Ishikawa (cell line): Measurements from ENCODE around the gene ANK2.

Source experiments
- CEBPB ChIP-seq: IDR thresholded peaks from 2 replicates; pipeline ENCODE4 v1.6.1; 2012
- CREB1 ChIP-seq: IDR thresholded peaks from 2 replicates; pipeline ENCODE4 v1.6.1; 2012; ENCODE audit warnings: low read depth
- EGR1 ChIP-seq: IDR thresholded peaks from 2 replicates; pipeline ENCODE4 v1.6.1; 2012
- EP300 ChIP-seq: IDR thresholded peaks from 2 replicates; pipeline ENCODE4 v1.6.1; 2012; ENCODE audit warnings: borderline replicate concordance
- FOXM1 ChIP-seq: IDR thresholded peaks from 2 replicates; pipeline ENCODE4 v1.6.1; 2012; ENCODE audit warnings: low read depth, borderline replicate concordance
- NFIC ChIP-seq: IDR thresholded peaks from 2 replicates; pipeline ENCODE4 v1.6.1; 2012
- RAD21 ChIP-seq: IDR thresholded peaks from 2 replicates; pipeline ENCODE4 v1.6.1; 2012; ENCODE audit warnings: low read depth
- TAF1 ChIP-seq: IDR thresholded peaks from 2 replicates; pipeline ENCODE4 v1.6.1; 2012; ENCODE audit warnings: low read depth, mild to moderate bottlenecking
- TCF12 ChIP-seq: IDR thresholded peaks from 2 replicates; pipeline ENCODE4 v1.6.1; 2012; ENCODE audit warnings: low read depth
- TEAD4 ChIP-seq: IDR thresholded peaks from 2 replicates; pipeline ENCODE4 v1.6.1; 2012
- ZBTB7A ChIP-seq: IDR thresholded peaks from 2 replicates; pipeline ENCODE4 v1.6.1; 2012; ENCODE audit warnings: low read depth
- TF ChIP-seq, protein P1 (sequence below): IDR thresholded peaks from 2 replicates; pipeline ENCODE4 v1.6.1; 2012
- TF ChIP-seq, protein P2 (sequence below): IDR thresholded peaks from 2 replicates; pipeline ENCODE4 v1.6.1; 2012; ENCODE audit warnings: low read depth, mild to moderate bottlenecking
- TF ChIP-seq, protein P3 (sequence below): IDR thresholded peaks from 2 replicates; pipeline ENCODE4 v1.6.1; 2012

The ANK2 gene

DNA sequence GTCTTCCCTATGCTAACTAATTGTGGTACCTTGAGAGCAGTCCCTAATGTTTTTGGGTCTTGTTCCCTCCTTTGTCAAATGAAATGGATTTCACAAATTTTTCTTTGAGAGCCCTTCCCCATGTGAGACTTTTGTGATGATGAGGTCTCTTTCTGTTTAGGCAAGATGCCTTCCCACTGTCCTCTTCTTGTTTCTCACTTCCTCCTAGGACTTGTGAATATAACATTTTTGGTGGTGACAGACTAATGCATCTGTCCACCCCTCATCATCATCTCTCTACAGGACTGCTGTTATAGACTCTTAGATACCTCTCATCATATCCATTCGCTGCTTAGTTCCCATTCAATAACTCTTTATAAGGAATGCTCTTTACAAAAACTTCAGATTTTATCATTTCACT is 8.7 kb upstream of the ANK2 start:
- TF ChIP-seq TAF1 (no peak), CREB1 (no peak), FOXM1 (no peak), TEAD4 (no peak), ZBTB7A (no peak)

DNA sequence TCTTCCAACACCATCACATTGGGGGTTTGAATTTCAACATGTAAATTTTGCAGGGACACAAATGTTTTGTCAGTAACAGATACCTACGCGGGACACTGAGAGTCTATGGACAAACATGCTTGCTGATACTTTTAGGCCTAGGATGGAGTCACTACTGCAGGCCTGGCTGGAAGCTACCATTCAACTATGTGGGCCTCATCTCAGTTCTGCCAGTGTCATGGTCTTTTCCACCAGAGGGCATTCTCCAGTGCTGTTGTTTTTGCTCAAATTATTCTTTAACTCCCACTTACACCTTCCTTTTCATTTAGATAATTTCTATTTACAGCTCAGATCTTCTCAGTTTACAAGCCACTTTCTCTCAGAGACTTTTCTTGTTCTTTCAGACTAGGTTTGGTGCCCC is 7.0 kb upstream of the ANK2 start:
- TF ChIP-seq NFIC, result no peak
- TF ChIP-seq, protein P1, sequence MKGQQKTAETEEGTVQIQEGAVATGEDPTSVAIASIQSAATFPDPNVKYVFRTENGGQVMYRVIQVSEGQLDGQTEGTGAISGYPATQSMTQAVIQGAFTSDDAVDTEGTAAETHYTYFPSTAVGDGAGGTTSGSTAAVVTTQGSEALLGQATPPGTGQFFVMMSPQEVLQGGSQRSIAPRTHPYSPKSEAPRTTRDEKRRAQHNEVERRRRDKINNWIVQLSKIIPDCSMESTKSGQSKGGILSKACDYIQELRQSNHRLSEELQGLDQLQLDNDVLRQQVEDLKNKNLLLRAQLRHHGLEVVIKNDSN, result no peak
- TF ChIP-seq EP300, result no peak
- TF ChIP-seq TAF1, result no peak
- no peak for TF ChIP-seq TCF12
- TF ChIP-seq CREB1, result no peak
- TF ChIP-seq, protein P2, sequence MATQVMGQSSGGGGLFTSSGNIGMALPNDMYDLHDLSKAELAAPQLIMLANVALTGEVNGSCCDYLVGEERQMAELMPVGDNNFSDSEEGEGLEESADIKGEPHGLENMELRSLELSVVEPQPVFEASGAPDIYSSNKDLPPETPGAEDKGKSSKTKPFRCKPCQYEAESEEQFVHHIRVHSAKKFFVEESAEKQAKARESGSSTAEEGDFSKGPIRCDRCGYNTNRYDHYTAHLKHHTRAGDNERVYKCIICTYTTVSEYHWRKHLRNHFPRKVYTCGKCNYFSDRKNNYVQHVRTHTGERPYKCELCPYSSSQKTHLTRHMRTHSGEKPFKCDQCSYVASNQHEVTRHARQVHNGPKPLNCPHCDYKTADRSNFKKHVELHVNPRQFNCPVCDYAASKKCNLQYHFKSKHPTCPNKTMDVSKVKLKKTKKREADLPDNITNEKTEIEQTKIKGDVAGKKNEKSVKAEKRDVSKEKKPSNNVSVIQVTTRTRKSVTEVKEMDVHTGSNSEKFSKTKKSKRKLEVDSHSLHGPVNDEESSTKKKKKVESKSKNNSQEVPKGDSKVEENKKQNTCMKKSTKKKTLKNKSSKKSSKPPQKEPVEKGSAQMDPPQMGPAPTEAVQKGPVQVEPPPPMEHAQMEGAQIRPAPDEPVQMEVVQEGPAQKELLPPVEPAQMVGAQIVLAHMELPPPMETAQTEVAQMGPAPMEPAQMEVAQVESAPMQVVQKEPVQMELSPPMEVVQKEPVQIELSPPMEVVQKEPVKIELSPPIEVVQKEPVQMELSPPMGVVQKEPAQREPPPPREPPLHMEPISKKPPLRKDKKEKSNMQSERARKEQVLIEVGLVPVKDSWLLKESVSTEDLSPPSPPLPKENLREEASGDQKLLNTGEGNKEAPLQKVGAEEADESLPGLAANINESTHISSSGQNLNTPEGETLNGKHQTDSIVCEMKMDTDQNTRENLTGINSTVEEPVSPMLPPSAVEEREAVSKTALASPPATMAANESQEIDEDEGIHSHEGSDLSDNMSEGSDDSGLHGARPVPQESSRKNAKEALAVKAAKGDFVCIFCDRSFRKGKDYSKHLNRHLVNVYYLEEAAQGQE, result no peak
- TF ChIP-seq CEBPB, result no peak
- TF ChIP-seq RAD21, result no peak
- TF ChIP-seq, protein P3, sequence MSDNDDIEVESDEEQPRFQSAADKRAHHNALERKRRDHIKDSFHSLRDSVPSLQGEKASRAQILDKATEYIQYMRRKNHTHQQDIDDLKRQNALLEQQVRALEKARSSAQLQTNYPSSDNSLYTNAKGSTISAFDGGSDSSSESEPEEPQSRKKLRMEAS, result no peak
- TF ChIP-seq ZBTB7A, result no peak
- TF ChIP-seq TEAD4, result no peak
- no peak for TF ChIP-seq FOXM1
- TF ChIP-seq EGR1, result no peak

DNA sequence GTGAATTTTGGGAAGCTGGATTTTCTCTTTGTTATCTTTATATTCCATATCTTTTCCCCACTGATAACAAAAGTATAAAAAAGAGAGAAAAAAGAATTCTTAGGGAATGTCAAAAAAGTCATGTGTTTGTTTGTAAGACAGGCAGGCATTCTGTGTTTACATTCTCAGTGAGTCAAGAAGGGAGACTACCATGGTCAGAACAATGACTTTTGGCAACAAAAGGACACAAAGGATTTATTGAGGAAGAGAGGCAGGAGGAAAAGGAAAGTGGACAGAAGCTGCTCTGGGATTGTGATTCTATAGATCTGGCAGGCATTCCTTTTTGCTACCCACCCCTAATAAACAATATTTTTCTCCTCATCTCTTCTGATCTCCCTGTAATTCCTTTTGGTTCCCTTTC is 5.9 kb upstream of the ANK2 start:
- TF ChIP-seq, protein P3, result no peak
- TF ChIP-seq CREB1 (no peak), FOXM1 (no peak), EGR1 (no peak), NFIC (no peak), ZBTB7A (no peak), EP300 (no peak), TCF12 (no peak)
- TF ChIP-seq, protein P1, result no peak

DNA sequence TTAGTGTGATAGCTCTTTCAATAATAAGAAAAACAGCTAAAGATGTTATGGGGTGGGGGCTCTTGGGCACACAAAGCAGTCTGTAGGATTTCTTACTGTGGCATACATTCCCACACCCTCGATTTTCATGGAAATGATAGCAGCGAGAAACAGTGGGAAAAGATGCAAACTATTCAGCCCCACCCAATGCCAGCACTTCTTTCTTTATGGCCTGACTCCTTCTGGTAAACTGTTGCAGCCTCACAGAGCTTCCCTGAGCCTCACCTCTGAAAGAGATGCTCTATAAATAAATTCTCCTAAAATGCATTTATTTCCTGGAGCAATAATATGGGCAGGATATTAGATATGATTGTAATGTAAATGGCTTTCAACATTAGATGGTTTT is 910 bp downstream of the ANK2 start:
- TF ChIP-seq, protein P2, result no peak
- no peak for TF ChIP-seq TCF12
- TF ChIP-seq, protein P3, result no peak
- TF ChIP-seq CREB1, result no peak
- TF ChIP-seq EP300, result no peak
- TF ChIP-seq EGR1, result no peak

DNA sequence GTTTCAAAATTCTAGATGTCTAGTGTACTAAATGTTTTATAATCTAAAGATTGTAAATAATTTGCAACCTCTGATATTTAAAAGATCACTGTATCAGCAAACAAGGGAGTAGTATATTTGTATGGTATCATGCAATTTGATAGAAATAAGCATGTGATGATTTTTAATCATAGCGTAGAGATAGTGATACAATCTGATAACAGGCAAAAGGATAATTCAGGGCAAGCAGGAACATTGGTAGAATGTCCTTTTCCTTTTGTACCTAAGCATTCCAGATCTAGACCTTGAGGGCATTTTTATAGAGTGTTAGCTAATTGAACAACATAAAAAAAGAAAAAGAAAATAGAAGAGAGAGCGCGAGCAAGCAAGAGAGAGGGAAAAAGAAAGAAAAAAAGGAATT is 1.4 kb downstream of the ANK2 start:
- TF ChIP-seq CEBPB (no peak), TEAD4 (no peak), TCF12 (no peak), CREB1 (no peak), TAF1 (no peak), RAD21 (no peak), EP300 (no peak), ZBTB7A (no peak), FOXM1 (no peak)
- TF ChIP-seq, protein P2, result no peak
- TF ChIP-seq, protein P1, result no peak
- TF ChIP-seq, protein P3, result no peak
